Activated T-helper 17 cell treated with anti-CD3 and anti-CD28 coated beads, Interleukin-2, amount 50 U/mL, for 72 hours (primary cell): Measurements from ENCODE around the gene CYB5B. TPM values are rescaled to one million over a fixed set of nuclear protein-coding genes. Genes with fewer than 3 reads are reported as not detected.
A peak's percentile ranks its signal among the peaks of the same experiment; 100 is the strongest.

ENCODE experiments used
- ATAC-seq: fragments of 150-1000 bp; cut with Tn5 transposase; replicated peaks from 2 replicates; pipeline ENCODE4 v1.10.0; 2021; ENCODE audit warnings: mild to moderate bottlenecking, moderate library complexity
- H3K27ac Mint-ChIP-seq: one replicate; pipeline ENCODE4 v1.8.0; 2022; ENCODE audit warnings: mixed read lengths
- H3K27me3 Mint-ChIP-seq: one replicate; pipeline ENCODE4 v1.8.0; 2022; ENCODE audit warnings: mixed read lengths
- H3K36me3 Mint-ChIP-seq: one replicate; pipeline ENCODE4 v1.8.0; 2022; ENCODE audit warnings: low read depth, mild to moderate bottlenecking, mixed read lengths
- H3K4me1 Mint-ChIP-seq: one replicate; pipeline ENCODE4 v1.8.0; 2022; ENCODE audit warnings: mixed read lengths
- H3K4me3 Mint-ChIP-seq: one replicate; pipeline ENCODE4 v1.8.0; 2022; ENCODE audit warnings: mild to moderate bottlenecking, mixed read lengths
- H3K9me3 Mint-ChIP-seq: one replicate; pipeline ENCODE4 v1.8.0; 2022; ENCODE audit warnings: mixed read lengths
- total RNA-seq, 2 donors: library from RNA; stranded (reverse); gene quantifications; one replicate each; pipeline ENCODE4 v1.2.3, GENCODE V29; 2022

The CYB5B gene
- total RNA-seq, 2 donors from 2014 or later: 93.9 to 152 TPM

GRCh38 chr16:69448470-69449193 is 24.2 kb downstream of the CYB5B start:
- H3K9me3 Mint-ChIP-seq: no peaks in the 10 kb centered on the region
- no peak overlapping the region for H3K4me3 Mint-ChIP-seq
- H3K36me3 Mint-ChIP-seq: peaks cover 71% of the 10 kb centered on the region
- no peaks in the 10 kb centered on the region for H3K27me3 Mint-ChIP-seq
- no peak overlapping the region for H3K27ac Mint-ChIP-seq
- peaks cover 15% of the 10 kb centered on the region for H3K4me1 Mint-ChIP-seq
- no peak for ATAC-seq

GRCh38 chr16:69451166-69451565 is 26.7 kb downstream of the CYB5B start:
- no peak for ATAC-seq
- peaks cover 8% of the 10 kb centered on the region for H3K4me1 Mint-ChIP-seq
- H3K4me3 Mint-ChIP-seq: no peak overlapping the region
- peaks cover 94% of the 10 kb centered on the region for H3K36me3 Mint-ChIP-seq
- H3K27me3 Mint-ChIP-seq: no peaks in the 10 kb centered on the region
- H3K27ac Mint-ChIP-seq: no peak overlapping the region
- H3K9me3 Mint-ChIP-seq: no peaks in the 10 kb centered on the region

GRCh38 chr16:69453936-69454335 is 29.5 kb downstream of the CYB5B start:
- Mint-ChIP-seq H3K27me3 (no peaks in the 10 kb centered on the region), H3K27ac (no peak overlapping the region), H3K4me3 (no peak overlapping the region), H3K9me3 (no peaks in the 10 kb centered on the region), H3K4me1 (peaks cover 3% of the 10 kb centered on the region), H3K36me3 (peaks cover 92% of the 10 kb centered on the region)
- no peak for ATAC-seq

GRCh38 chr16:69463876-69464275 is 39.5 kb downstream of the CYB5B start:
- Mint-ChIP-seq H3K36me3 (peaks cover 59% of the 10 kb centered on the region), H3K27me3 (no peaks in the 10 kb centered on the region), H3K4me3 (no peak overlapping the region), H3K27ac (no peak overlapping the region), H3K4me1 (peaks cover 24% of the 10 kb centered on the region), H3K9me3 (no peaks in the 10 kb centered on the region)
- ATAC-seq: no peak

- Mint-ChIP-seq H3K4me1 (peaks cover 32% of the 10 kb centered on the region), H3K36me3 (peaks cover 46% of the 10 kb centered on the region), H3K4me3 (peak overlapping the region; percentile 54), H3K27me3 (no peaks in the 10 kb centered on the region), H3K27ac (peak overlapping the region; percentile 23), H3K9me3 (no peaks in the 10 kb centered on the region)
- peak; percentile 58 for ATAC-seq
Observed at GRCh38 chr16:69465083-69465721, 40.8 kb downstream of the CYB5B start.

GRCh38 chr16:69465881-69466280 is 41.5 kb downstream of the CYB5B start:
- no peaks in the 10 kb centered on the region for H3K27me3 Mint-ChIP-seq
- ATAC-seq: no peak
- H3K4me1 Mint-ChIP-seq: peaks cover 33% of the 10 kb centered on the region
- H3K27ac Mint-ChIP-seq: peak overlapping the region; percentile 23
- H3K9me3 Mint-ChIP-seq: no peaks in the 10 kb centered on the region
- H3K4me3 Mint-ChIP-seq: peak overlapping the region; percentile 54
- H3K36me3 Mint-ChIP-seq: peaks cover 39% of the 10 kb centered on the region

GRCh38 chr16:69466547-69466946 is 42.1 kb downstream of the CYB5B start:
- H3K36me3 Mint-ChIP-seq: peaks cover 33% of the 10 kb centered on the region
- no peak overlapping the region for H3K27ac Mint-ChIP-seq
- ATAC-seq: no peak
- no peaks in the 10 kb centered on the region for H3K27me3 Mint-ChIP-seq
- H3K4me1 Mint-ChIP-seq: peaks cover 37% of the 10 kb centered on the region
- no peaks in the 10 kb centered on the region for H3K9me3 Mint-ChIP-seq
- no peak overlapping the region for H3K4me3 Mint-ChIP-seq

GRCh38 chr16:69467080-69467479 is 42.7 kb downstream of the CYB5B start:
- H3K9me3 Mint-ChIP-seq: no peaks in the 10 kb centered on the region
- no peak overlapping the region for H3K27ac Mint-ChIP-seq
- H3K36me3 Mint-ChIP-seq: peaks cover 27% of the 10 kb centered on the region
- H3K4me3 Mint-ChIP-seq: no peak overlapping the region
- H3K27me3 Mint-ChIP-seq: no peaks in the 10 kb centered on the region
- peaks cover 37% of the 10 kb centered on the region for H3K4me1 Mint-ChIP-seq
- no peak for ATAC-seq

GRCh38 chr16:69467531-69468204 is 43.2 kb downstream of the CYB5B start:
- no peaks in the 10 kb centered on the region for H3K9me3 Mint-ChIP-seq
- peaks cover 37% of the 10 kb centered on the region for H3K4me1 Mint-ChIP-seq
- H3K27ac Mint-ChIP-seq: peak overlapping the region; percentile 77
- H3K36me3 Mint-ChIP-seq: peaks cover 21% of the 10 kb centered on the region
- no peak for ATAC-seq
- no peak overlapping the region for H3K4me3 Mint-ChIP-seq
- no peaks in the 10 kb centered on the region for H3K27me3 Mint-ChIP-seq

GRCh38 chr16:69469807-69470561 is 45.6 kb downstream of the CYB5B start:
- H3K4me1 Mint-ChIP-seq: peaks cover 28% of the 10 kb centered on the region
- peak; percentile 86 for ATAC-seq
- peak overlapping the region; percentile 45 for H3K4me3 Mint-ChIP-seq
- peak overlapping the region; percentile 65 for H3K27ac Mint-ChIP-seq
- H3K27me3 Mint-ChIP-seq: no peaks in the 10 kb centered on the region
- no peaks in the 10 kb centered on the region for H3K9me3 Mint-ChIP-seq
- peaks cover 2% of the 10 kb centered on the region for H3K36me3 Mint-ChIP-seq

- Mint-ChIP-seq H3K4me3 (peak overlapping the region; percentile 42), H3K4me1 (peaks cover 20% of the 10 kb centered on the region), H3K27me3 (no peaks in the 10 kb centered on the region), H3K9me3 (no peaks in the 10 kb centered on the region), H3K36me3 (no peaks in the 10 kb centered on the region), H3K27ac (peak overlapping the region; percentile 69)
- peak; percentile 22 for ATAC-seq
Observed at GRCh38 chr16:69471121-69471520, 46.7 kb downstream of the CYB5B start.

- no peak overlapping the region for H3K4me3 Mint-ChIP-seq
- no peak overlapping the region for H3K27ac Mint-ChIP-seq
- no peaks in the 10 kb centered on the region for H3K9me3 Mint-ChIP-seq
- no peaks in the 10 kb centered on the region for H3K27me3 Mint-ChIP-seq
- H3K36me3 Mint-ChIP-seq: no peaks in the 10 kb centered on the region
- H3K4me1 Mint-ChIP-seq: peaks cover 13% of the 10 kb centered on the region
- no peak for ATAC-seq
Observed at GRCh38 chr16:69474408-69474807, 50.0 kb downstream of the CYB5B start.

GRCh38 chr16:69476920-69477443 is 52.6 kb downstream of the CYB5B start:
- Mint-ChIP-seq H3K9me3 (no peaks in the 10 kb centered on the region), H3K4me3 (no peak overlapping the region), H3K27ac (no peak overlapping the region), H3K36me3 (no peaks in the 10 kb centered on the region), H3K27me3 (no peaks in the 10 kb centered on the region), H3K4me1 (peaks cover 4% of the 10 kb centered on the region)
- no peak for ATAC-seq

- Mint-ChIP-seq H3K36me3 (no peaks in the 10 kb centered on the region), H3K27me3 (no peaks in the 10 kb centered on the region), H3K27ac (no peak overlapping the region), H3K4me1 (peaks cover 4% of the 10 kb centered on the region), H3K4me3 (no peak overlapping the region), H3K9me3 (no peaks in the 10 kb centered on the region)
- ATAC-seq: no peak
Observed at GRCh38 chr16:69477546-69477945, 53.1 kb downstream of the CYB5B start.
